Tibial nerve (tissue), 4 donors: ENCODE results near the gene PHYHIPL. TPM values are rescaled to one million over a fixed set of nuclear protein-coding genes. Genes with fewer than 3 reads are reported as not detected.

ENCODE experiments used
- DNase-seq, 2 donors: peaks; one replicate each; pipeline ENCODE4 v3.0.0-alpha.2; 2019; ENCODE audit warnings: low spot score in 2 of 2
- H3K27ac ChIP-seq, 4 donors: fragments of 200-600 bp; sonication (generic) in 3 of 4; one replicate each; pipeline ENCODE4 v1.5.1; 2017 to 2019; ENCODE audit warnings: mild to moderate bottlenecking in 1 of 4
- H3K27me3 ChIP-seq, 2 donors: fragments of 200-600 bp; sonication (generic) in 1 of 2; one replicate each; pipeline versions ENCODE4 v1.5.1 to v1.6.0; 2017 to 2019
- H3K36me3 ChIP-seq, 3 donors: fragments of 200-600 bp; sonication (generic); one replicate each; pipeline ENCODE4 v1.5.1; 2018 to 2019
- H3K4me1 ChIP-seq, 4 donors: fragments of 200-600 bp; sonication (generic) in 3 of 4; one replicate each; pipeline ENCODE4 v1.5.1; 2017 to 2019
- H3K4me3 ChIP-seq, 4 donors: fragments of 200-600 bp; sonication (generic) in 3 of 4; one replicate each; pipeline ENCODE4 v1.5.1; 2017 to 2019; ENCODE audit warnings: mild to moderate bottlenecking in 1 of 4, moderate library complexity in 1 of 4
- H3K9me3 ChIP-seq, 4 donors: fragments of 200-600 bp; sonication (generic) in 3 of 4; one replicate each; pipeline ENCODE4 v1.5.1; 2017 to 2019
- EP300 ChIP-seq, 2 donors: sonication (generic); formaldehyde crosslinking; IDR thresholded peaks; one replicate each; pipeline ENCODE4 v1.6.1; 2017; ENCODE audit warnings: antibody characterized with exemption in 2 of 2, mild to moderate bottlenecking in 1 of 2
- POLR2A ChIP-seq, 2 donors: fragments of 450-650 bp; IDR thresholded peaks; one replicate each; pipeline ENCODE4 v1.6.1; 2017; ENCODE audit warnings: antibody characterized with exemption in 2 of 2, mild to moderate bottlenecking in 2 of 2, moderate library complexity in 2 of 2
- WGBS, 2 donors: methylation state at CpG; one replicate each; pipeline ENCODE4 v1.1.5; 2018; 5-methylcytosine and 5-hydroxymethylcytosine counted together
- total RNA-seq, 4 donors: library from RNA; depleted of rRNA; stranded (reverse); fragments of >200 nt; gene quantifications; one replicate each; pipeline ENCODE4 v1.1.0, GENCODE V29; 2016
- TF ChIP-seq, protein P1 (sequence below), 5 experiments: fragments of 200-600 bp in 3 of 5; fragments of 450-650 bp in 2 of 5; sonication (generic) in 3 of 5; IDR thresholded peaks; one replicate each; pipeline ENCODE4 v1.5.1; 2016 to 2019; ENCODE audit warnings: antibody characterized with exemption in 5 of 5, mild to moderate bottlenecking in 3 of 5, moderate library complexity in 2 of 5

The PHYHIPL gene
- total RNA-seq, 4 donors from 2014 or later, result 0.20 TPM; not detected in 3

DNA sequence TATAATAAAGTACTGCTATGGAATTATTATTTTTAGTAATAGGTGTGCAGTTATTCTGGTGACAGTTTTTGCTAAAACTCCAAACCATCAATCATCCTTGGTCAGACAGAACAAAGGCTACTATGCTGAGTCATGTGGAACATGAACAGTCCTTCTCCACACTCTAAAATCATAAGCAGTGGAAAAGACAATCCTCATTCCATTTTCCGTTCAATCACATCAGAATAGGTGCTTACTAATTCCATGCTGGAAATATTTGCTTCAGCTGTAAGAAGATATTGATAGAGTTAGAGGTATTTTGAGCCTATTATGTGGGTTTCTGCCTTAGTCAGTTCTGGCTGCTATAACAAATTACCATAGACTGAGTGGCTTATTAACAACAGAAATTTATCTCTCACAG is 103.0 kb downstream of the PHYHIPL start:
- 82 to 96% methylated on average over 1 of the region's 1 CpG for WGBS, 2 donors
- Histone ChIP-seq H3K27ac (no peak overlapping the region), H3K36me3 (no peaks in the 10 kb centered on the region)

DNA sequence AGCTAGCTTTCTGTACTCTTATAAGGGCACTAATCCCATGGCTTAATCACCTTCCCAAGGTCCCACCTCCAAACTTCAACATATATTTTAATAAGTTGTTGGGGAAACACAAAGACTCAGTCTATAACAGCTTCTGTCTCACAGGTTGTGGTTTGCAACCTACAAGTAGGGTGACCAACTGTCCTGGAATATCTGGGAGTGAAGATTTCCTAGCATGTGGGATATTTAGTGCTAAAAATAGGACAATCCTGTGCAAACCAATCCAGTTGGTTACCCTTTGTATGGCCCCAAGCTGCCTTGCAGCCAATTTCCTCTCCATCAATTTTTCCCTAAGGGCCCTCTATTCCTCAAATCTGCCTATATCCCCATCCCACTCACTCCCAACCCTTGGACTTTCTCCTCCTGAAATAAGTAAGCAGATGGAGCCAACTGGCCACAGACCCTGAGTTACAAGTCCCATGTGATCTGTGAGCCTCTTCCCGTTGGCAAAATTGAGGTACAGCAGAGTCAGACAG is 103.6 kb downstream of the PHYHIPL start:
- no peak overlapping the region for H3K27ac ChIP-seq
- DNase-seq, result no peak
- TF ChIP-seq, protein P1, sequence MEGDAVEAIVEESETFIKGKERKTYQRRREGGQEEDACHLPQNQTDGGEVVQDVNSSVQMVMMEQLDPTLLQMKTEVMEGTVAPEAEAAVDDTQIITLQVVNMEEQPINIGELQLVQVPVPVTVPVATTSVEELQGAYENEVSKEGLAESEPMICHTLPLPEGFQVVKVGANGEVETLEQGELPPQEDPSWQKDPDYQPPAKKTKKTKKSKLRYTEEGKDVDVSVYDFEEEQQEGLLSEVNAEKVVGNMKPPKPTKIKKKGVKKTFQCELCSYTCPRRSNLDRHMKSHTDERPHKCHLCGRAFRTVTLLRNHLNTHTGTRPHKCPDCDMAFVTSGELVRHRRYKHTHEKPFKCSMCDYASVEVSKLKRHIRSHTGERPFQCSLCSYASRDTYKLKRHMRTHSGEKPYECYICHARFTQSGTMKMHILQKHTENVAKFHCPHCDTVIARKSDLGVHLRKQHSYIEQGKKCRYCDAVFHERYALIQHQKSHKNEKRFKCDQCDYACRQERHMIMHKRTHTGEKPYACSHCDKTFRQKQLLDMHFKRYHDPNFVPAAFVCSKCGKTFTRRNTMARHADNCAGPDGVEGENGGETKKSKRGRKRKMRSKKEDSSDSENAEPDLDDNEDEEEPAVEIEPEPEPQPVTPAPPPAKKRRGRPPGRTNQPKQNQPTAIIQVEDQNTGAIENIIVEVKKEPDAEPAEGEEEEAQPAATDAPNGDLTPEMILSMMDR (IDR thresholded peaks at IDR 0.05), result no peak
- TF ChIP-seq EP300 (IDR thresholded peaks at IDR 0.05) (no peak), POLR2A (IDR thresholded peaks at IDR 0.05) (no peak)

More for the DNA sequence above, 103.0 kb downstream of the PHYHIPL start:
- TF ChIP-seq EP300 (IDR thresholded peaks at IDR 0.05) (no peak), POLR2A (IDR thresholded peaks at IDR 0.05) (no peak)
- TF ChIP-seq, protein P1 (IDR thresholded peaks at IDR 0.05), result no peak
- Histone ChIP-seq H3K4me3 (no peak overlapping the region), H3K4me1 (peaks cover 0 to 5% (median 0%) of the 10 kb centered on the region in 4 donors), H3K27me3 (no peaks in the 10 kb centered on the region), H3K9me3 (no peaks in the 10 kb centered on the region)
- no peak for DNase-seq

DNA sequence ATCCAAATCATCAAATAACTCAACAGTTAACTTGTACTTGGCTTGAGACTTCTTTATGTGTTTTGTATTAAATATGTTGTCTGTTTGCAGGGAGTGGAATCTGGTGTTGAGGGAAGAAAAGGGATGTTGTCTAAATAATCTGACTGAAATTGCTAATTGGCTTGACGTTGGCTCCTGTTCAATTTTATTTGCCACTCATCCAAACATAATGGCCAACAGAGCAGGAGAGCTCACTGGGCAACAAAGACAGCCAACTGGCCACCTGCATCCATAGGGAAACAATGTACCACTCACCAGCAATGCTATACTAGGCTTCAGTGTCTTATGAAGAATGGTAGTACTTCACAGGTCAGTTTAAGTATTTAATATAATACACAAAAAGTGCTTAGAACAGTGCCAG is 105.4 kb downstream of the PHYHIPL start:
- Histone ChIP-seq H3K9me3 (no peaks in the 10 kb centered on the region), H3K27ac (no peak overlapping the region), H3K4me1 (peaks cover 0 to 5% (median 0%) of the 10 kb centered on the region in 4 donors), H3K4me3 (no peak overlapping the region), H3K36me3 (no peaks in the 10 kb centered on the region), H3K27me3 (no peaks in the 10 kb centered on the region)
- no peak for DNase-seq
- WGBS, 2 donors, result 52 to 56% methylated on average over 1 of the region's 1 CpG
- TF ChIP-seq EP300 (IDR thresholded peaks at IDR 0.05), result no peak
- TF ChIP-seq POLR2A (IDR thresholded peaks at IDR 0.05), result no peak
- TF ChIP-seq, protein P1 (IDR thresholded peaks at IDR 0.05), result no peak

More for the DNA sequence above, 103.6 kb downstream of the PHYHIPL start:
- H3K27me3 ChIP-seq, result no peaks in the 10 kb centered on the region
- H3K4me3 ChIP-seq, result no peak overlapping the region
- no peaks in the 10 kb centered on the region for H3K9me3 ChIP-seq
- no peaks in the 10 kb centered on the region for H3K36me3 ChIP-seq
- peaks cover 0 to 5% (median 0%) of the 10 kb centered on the region in 4 donors for H3K4me1 ChIP-seq
- 50 to 79% methylated on average over 1 of the region's 1 CpG for WGBS, 2 donors

GRCh38 chr10:59283456-59284091 is 107.1 kb downstream of the PHYHIPL start:
- no peak overlapping the region for H3K4me3 ChIP-seq
- no peaks in the 10 kb centered on the region for H3K36me3 ChIP-seq
- no peaks in the 10 kb centered on the region for H3K9me3 ChIP-seq
- DNase-seq, result no peak
- 45 to 50% methylated on average over 9 of the region's 9 CpGs for WGBS, 2 donors
- H3K27me3 ChIP-seq, result no peaks in the 10 kb centered on the region
- peaks cover 0 to 5% (median 0%) of the 10 kb centered on the region in 4 donors for H3K4me1 ChIP-seq
- TF ChIP-seq, protein P1 (IDR thresholded peaks at IDR 0.05), result no peak
- TF ChIP-seq POLR2A (IDR thresholded peaks at IDR 0.05) (no peak), EP300 (IDR thresholded peaks at IDR 0.05) (no peak)
- no peak overlapping the region for H3K27ac ChIP-seq
